Peyer's patch (tissue), 4 donors: Measurements from ENCODE around the gene PWWP2B. TPM values are rescaled to one million over a fixed set of nuclear protein-coding genes. Genes with fewer than 3 reads are reported as not detected.

Experiments used
- DNase-seq, 3 donors: peaks; one replicate each; pipeline ENCODE4 v3.0.0-alpha.2; 2017 to 2019
- H3K27ac ChIP-seq, 4 donors: fragments of 200-600 bp; sonication (generic); one replicate each; pipeline ENCODE4 v1.5.1; 2016 to 2019
- H3K27me3 ChIP-seq, 2 donors: fragments of 200-600 bp; sonication (generic); one replicate each; pipeline ENCODE4 v1.5.1; 2019
- H3K36me3 ChIP-seq, 3 donors: fragments of 200-600 bp; sonication (generic); one replicate each; pipeline ENCODE4 v1.5.1; 2016 to 2019
- H3K4me1 ChIP-seq, 4 donors: fragments of 200-600 bp; sonication (generic); one replicate each; pipeline ENCODE4 v1.5.1; 2016 to 2019
- H3K4me3 ChIP-seq, 4 donors: fragments of 200-600 bp; sonication (generic); 1 replicate in 3 of 4; 2 replicates in 1 of 4; pipeline ENCODE4 v1.5.1; 2016 to 2019; ENCODE audit warnings: mild to moderate bottlenecking in 1 of 4
- H3K9me3 ChIP-seq, 4 donors: fragments of 200-600 bp; sonication (generic); one replicate each; pipeline ENCODE4 v1.5.1; 2016 to 2019; ENCODE audit warnings: mild to moderate bottlenecking in 1 of 4
- CTCF ChIP-seq, 6 experiments: fragments of 450-650 bp in 4 of 6; fragments of 200-600 bp in 2 of 6; sonication (generic) in 1 of 6; IDR thresholded peaks; one replicate each; pipeline ENCODE4 v1.5.1; 2017 to 2019; ENCODE audit warnings: antibody characterized with exemption in 6 of 6, mild to moderate bottlenecking in 3 of 6, moderate library complexity in 1 of 6
- POLR2A ChIP-seq, 2 donors: fragments of 450-650 bp; IDR thresholded peaks; one replicate each; pipeline ENCODE4 v1.5.1; 2017; ENCODE audit warnings: antibody characterized with exemption in 2 of 2, mild to moderate bottlenecking in 2 of 2, moderate library complexity in 2 of 2
- total RNA-seq, 4 donors: library from RNA; depleted of rRNA; stranded (reverse); fragments of >200 nt; gene quantifications; one replicate each; pipeline ENCODE4 v1.1.0, GENCODE V29; 2016

The PWWP2B gene
- total RNA-seq, 4 donors from 2014 or later = 11.4 to 19.2 (median 15.1) TPM

DNA sequence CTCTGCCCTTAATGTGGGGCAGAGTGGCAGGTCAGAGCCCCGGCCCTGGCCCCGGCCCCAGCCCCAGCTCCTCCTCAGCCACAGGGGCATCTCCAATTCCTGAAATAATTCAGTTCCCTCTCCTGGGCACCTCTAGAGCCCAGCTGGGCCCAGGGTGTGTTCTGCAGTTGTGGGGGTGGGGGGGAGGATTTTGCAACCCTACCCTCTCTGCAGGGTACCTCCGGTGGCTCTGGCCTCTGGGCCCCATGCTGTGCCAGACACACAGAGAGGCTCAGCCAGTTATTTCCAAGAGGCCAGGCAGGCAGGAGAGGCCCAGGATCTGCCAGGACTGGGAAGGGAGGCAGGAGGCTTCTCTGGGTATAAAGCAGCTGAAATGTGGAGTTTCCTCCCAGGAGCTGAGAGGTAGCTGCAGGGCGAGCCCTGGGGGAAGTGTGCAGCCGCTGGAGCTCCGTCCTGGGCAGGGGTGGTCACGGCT is 47.9 kb downstream of the PWWP2B start:
- Histone ChIP-seq H3K4me1 (peaks cover 10 to 22% (median 20%) of the 10 kb centered on the region in 4 donors), H3K4me3 (no peak overlapping the region), H3K36me3 (no peaks in the 10 kb centered on the region), H3K9me3 (no peaks in the 10 kb centered on the region), H3K27me3 (no peaks in the 10 kb centered on the region), H3K27ac (peak overlapping the region in 1 of 4 donors; percentile 42)
- peak in 1 of 3 donors; percentile 46 for DNase-seq
- TF ChIP-seq POLR2A (IDR thresholded peaks at IDR 0.05) = no peak

DNA sequence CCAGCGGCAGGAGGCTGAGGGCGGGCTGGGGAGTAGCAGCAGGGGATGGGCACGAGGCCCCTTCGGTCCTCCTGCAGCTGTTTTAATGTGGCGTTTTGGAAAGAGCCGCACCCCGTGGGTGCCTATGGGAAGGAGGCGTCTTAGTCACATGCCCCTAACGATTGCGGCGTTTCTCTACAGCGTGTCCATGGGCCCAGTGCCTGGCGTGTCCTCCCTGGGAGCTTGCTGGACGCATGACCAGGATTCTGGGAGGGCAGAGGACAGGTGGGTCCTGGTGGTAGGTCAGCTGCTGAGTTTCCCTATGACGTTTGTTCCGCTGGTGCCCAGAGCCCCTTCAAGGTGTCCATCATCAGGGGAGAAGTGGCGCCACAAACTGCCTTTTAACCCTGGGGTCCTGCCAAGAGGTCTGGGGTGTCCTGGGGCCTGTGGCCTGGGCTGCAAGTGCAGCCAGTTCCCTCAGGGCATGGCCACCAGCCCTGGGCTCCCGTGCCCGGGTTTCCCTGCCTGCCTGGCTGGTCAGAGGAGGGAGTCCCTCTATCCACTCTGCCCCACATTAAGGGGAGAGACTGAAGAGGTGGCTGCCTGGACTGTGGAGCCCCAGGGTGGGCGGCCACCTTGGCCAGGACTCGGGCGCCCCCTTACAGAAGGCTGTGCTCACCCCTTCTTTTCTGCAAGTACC is 48.7 kb downstream of the PWWP2B start:
- Histone ChIP-seq H3K9me3 (no peaks in the 10 kb centered on the region), H3K4me1 (peaks cover 10 to 22% (median 20%) of the 10 kb centered on the region in 4 donors), H3K4me3 (no peak overlapping the region), H3K36me3 (no peaks in the 10 kb centered on the region), H3K27me3 (no peaks in the 10 kb centered on the region), H3K27ac (peak overlapping the region in 1 of 4 donors; percentile 80)
- DNase-seq = peak in 1 of 3 donors; percentile 50
- TF ChIP-seq CTCF (IDR thresholded peaks at IDR 0.05) (no peak), POLR2A (IDR thresholded peaks at IDR 0.05) (no peak)

DNA sequence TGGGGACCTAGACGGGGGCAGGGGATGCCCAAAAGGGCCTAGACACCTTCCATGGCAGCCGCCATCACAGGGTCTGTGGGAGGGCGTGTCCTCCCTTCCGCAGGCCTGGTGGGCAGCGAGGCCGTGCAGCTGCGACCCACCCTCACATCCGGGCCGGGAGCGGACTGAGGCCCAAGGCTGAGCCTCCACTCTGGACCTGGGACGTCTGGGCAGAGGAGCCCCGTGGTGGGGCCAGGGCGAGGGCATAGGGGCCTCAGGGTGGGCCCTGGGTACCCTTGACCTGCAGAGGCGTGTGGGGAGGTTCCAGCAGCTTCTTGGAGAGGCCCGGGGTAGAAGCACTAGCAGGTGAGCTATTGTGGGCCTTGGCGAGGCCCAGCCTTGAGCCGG is 49.2 kb downstream of the PWWP2B start:
- no peaks in the 10 kb centered on the region for H3K36me3 ChIP-seq
- TF ChIP-seq CTCF (IDR thresholded peaks at IDR 0.05) (no peak), POLR2A (IDR thresholded peaks at IDR 0.05) (no peak)
- no peak overlapping the region for H3K4me3 ChIP-seq
- peak overlapping the region; percentile 80 to 91 (median 88) for H3K27ac ChIP-seq
- DNase-seq = no peak
- no peaks in the 10 kb centered on the region for H3K9me3 ChIP-seq
- no peaks in the 10 kb centered on the region for H3K27me3 ChIP-seq
- peaks cover 10 to 22% (median 20%) of the 10 kb centered on the region in 4 donors for H3K4me1 ChIP-seq

GRCh38 chr10:132446661-132447445 is 49.9 kb downstream of the PWWP2B start:
- no peaks in the 10 kb centered on the region for H3K27me3 ChIP-seq
- peak overlapping the region in 2 of 4 donors; percentile 2 to 11 for H3K4me3 ChIP-seq
- peaks cover 10 to 25% (median 21%) of the 10 kb centered on the region in 4 donors for H3K4me1 ChIP-seq
- peak; percentile 28 to 69 for TF ChIP-seq POLR2A (IDR thresholded peaks at IDR 0.05)
- peak; percentile 47 to 83 (median 69) for TF ChIP-seq CTCF (IDR thresholded peaks at IDR 0.05)
- no peaks in the 10 kb centered on the region for H3K36me3 ChIP-seq
- DNase-seq = peak; percentile 78 to 91 (median 84)
- no peaks in the 10 kb centered on the region for H3K9me3 ChIP-seq
- H3K27ac ChIP-seq = peak overlapping the region; percentile 80 to 91 (median 88)

DNA sequence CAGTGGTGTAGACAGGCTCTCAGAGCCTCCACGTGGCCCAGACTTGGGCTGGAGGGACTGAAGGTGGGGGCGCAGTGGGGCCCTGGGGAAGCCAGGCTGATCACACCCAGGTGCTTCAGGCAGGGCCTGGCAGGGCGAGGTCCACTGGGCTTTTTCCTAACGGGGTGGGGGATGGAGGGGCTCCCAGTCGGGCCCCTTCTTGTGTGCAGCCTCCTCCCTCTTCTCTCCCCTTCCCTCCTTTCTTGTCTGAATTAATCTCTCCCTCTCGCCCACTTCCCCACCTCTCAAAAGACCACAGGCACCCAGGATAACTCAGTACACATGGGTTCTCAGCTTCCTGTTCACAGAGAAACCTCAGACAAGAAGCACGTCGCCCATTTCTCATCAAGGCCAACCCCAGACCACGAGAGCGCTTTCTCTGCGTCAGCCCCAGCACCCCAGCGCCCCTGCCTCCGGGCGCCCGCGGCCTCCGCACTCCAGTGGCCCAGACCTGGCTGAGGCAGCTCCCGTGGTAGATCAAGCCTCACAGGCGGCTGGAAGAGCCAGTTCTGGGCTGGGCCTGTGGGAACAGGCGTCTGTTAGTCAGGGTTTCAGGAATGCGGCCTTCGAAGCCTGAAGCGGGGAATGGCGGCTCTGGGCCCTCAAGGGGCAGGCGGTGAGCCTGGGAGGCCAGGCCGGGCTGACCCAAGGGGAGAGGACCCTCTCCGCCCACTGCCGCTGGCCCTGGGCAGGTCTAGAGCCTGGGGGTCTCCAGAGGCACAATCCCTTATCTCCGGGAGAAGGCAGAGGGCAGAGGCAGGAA is 50.6 kb downstream of the PWWP2B start:
- DNase-seq = peak; percentile 69 to 86 (median 75)
- H3K4me3 ChIP-seq = peak overlapping the region in 1 of 4 donors; percentile 11

More for the DNA sequence above, 50.6 kb downstream of the PWWP2B start:
- no peak for TF ChIP-seq CTCF (IDR thresholded peaks at IDR 0.05)
- TF ChIP-seq POLR2A (IDR thresholded peaks at IDR 0.05) = no peak
- no peaks in the 10 kb centered on the region for H3K36me3 ChIP-seq
- peak overlapping the region; percentile 80 to 91 (median 88) for H3K27ac ChIP-seq
- no peaks in the 10 kb centered on the region for H3K27me3 ChIP-seq
- no peaks in the 10 kb centered on the region for H3K9me3 ChIP-seq
- H3K4me1 ChIP-seq = peaks cover 16 to 32% (median 27%) of the 10 kb centered on the region in 4 donors
